HG02938 (cell line): ENCODE data around the gene RGS11.
"Not testable (repeated sequence)": the region's sequence is repeated elsewhere in the genome, so short reads cannot be mapped to it uniquely, and the experiment has no call there.

ENCODE experiments used
- ATAC-seq: cut with Tn5 transposase; IDR thresholded peaks from one replicate; pipeline ENCODE4 v1.9.1; 2021; ENCODE audit warnings: mild to moderate bottlenecking, moderate library complexity; ENCODE audit not compliant: unreplicated experiment

The RGS11 gene

DNA sequence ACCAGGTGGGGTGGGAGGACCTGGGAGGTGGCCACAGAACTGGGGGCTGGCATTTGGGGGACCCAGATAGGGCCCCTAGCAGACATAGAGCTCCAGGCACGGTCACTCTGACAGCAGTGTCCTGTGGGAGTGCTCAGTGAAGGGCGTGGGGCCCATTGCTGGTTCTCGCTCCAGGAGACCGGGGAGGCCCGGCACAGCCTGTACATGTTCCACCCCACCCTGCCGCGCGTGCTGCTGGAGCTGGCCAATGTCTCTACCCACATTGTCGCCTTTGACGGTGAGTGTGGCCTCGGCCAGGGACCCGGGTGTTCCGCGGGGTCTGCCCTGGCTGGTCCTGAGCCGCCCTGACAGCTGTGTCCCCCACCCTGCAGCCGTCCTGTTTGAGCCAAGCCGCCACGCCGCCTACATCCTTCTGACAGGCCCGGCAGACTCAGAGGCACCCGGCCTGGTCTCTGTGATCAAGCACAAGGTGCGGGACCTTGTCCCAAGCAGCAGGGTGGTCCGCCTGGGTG lies 11.2 kb downstream of the RGS11 start:
- ATAC-seq, result no peak

DNA sequence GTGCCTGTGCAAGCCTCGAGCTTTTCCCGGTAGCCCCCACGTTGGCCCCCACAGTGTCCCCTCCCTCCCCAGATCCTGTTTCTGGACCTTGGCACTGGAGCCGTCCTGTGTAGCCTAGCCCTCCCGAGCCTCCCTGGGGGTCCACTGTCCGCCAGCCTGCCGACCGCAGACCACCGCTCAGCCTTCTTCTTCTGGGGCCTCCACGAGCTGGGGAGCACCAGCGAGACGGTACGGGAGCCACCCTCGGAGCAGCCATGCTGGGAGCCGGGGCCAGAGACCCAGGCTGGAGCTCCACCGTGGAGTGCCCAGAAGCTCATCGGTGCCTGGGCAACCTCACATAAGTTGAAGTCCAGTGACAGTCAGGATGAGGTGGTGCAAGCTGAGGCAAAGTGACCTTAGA lies 11.8 kb downstream of the RGS11 start:
- no peak for ATAC-seq

DNA sequence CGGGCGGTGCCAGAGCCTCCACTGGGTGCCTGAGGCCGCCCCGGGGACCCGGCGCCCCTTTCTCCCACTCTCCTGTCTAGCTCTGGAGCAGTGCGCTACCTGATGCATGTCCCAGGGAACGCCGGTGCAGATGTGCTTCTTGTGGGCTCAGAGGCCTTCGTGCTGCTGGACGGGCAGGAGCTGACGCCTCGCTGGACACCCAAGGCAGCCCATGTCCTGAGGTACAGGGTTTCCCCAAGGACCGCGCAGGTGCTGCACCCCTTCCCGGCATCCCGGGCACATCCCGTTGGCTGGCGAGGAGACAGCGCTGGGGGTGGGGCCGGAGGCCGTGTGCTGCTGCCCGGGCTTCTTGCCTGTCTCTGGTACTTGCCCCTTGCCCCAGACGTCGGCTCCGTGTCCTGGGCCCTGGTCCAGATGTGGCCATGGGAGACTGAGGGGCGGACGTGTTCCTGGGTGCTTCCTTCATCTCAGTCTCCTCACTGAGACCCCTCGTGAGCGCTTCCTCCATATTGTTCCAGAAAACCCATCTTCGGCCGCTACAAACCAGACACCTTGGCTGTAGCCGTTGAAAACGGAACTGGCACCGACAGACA lies 12.5 kb downstream of the RGS11 start:
- no peak for ATAC-seq

DNA sequence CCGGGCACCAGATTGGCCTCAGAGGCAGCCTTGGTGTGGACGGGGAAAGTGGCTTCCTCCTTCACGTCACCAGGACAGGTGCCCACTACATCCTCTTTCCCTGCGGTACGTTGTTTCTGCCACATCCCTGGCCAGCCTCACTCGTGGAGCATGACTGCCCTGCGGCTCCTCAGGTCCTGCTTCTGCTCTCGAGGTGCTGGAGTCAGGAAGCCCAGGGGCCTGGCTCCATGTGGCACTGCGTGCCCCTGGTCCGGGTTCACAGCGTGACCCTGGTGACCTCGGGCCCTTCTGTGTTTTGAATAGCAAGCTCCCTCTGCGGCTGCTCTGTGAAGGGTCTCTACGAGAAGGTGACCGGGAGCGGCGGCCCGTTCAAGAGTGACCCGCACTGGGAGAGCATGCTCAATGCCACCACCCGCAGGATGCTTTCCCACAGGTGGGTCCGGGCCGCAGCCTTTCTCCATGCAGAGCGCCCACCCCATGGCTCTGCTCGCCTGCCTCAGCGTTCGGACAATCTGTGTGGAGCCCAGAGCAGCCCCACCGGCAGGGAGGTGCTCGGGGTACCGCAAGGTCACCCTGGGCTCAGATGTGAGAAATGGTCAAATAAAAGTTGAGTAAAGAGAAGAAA lies 13.5 kb downstream of the RGS11 start:
- ATAC-seq, result no peak

GRCh38 chr16:261031-261691 lies 14.6 kb downstream of the RGS11 start:
- ATAC-seq, result no peak

GRCh38 chr16:260326-260725 lies 15.4 kb downstream of the RGS11 start:
- ATAC-seq, result no peak

GRCh38 chr16:259814-260253 lies 15.9 kb downstream of the RGS11 start:
- ATAC-seq, result no peak

GRCh38 chr16:259226-259625 lies 16.5 kb downstream of the RGS11 start:
- no peak for ATAC-seq

DNA sequence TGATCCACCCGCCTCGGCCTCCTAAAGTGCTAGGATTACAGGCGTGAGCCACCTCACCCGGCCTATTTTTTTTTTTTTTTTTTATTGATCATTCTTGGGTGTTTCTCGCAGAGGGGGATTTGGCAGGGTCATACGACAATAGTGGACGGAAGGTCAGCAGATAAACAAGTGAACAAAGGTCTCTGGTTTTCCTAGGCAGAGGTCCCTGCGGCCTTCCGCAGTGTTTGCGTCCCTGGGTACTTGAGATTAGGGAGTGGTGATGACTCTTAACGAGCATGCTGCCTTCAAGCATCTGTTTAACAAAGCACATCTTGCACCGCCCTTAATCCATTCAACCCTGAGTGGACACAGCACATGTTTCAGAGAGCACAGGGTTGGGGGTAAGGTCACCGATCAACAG lies 17.7 kb downstream of the RGS11 start:
- ATAC-seq, result not testable (repeated sequence)

GRCh38 chr16:255183-255582 lies 20.6 kb downstream of the RGS11 start:
- no peak for ATAC-seq

DNA sequence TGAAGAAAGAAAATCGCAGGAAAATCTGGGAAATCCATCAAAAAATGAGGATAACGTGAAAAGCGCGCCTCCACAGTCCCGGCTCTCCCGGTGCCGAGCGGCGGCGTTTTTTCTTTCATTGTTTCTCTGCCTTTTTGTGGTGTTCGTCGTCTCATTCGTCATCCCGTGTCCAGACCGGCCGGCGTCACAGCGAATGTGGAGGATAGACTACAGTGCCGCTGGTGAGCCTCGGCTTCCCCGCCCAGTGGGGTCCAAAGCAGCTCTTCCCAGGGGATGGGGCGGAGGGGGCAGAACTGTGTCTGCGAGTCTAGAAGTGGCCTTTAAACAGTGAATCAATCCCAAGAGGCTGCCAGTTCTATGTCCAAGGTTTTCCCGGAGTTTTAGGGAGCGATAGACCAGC lies 21.3 kb downstream of the RGS11 start:
- ATAC-seq, result no peak

DNA sequence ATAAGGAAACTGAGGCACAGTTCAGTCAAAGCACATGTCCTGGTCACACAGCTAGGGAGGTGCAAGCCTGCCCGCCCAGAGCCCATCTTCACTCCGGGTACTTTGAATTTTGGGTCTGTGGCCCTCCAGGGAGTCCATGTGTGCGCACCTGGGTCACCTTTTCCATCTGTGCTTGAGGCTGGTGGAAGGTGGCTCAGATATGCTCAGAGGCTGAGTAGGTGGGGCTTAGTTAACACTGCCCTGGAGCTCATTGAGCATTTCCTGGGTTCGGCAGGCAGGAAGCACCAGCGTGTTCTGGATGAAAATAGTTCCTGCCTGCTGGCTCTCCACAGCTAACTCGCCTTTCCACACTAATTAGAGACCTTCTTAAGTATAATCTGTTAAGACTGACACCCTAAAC lies 21.9 kb downstream of the RGS11 start:
- no peak for ATAC-seq

GRCh38 chr16:252366-253337 lies 23.1 kb downstream of the RGS11 start:
- ATAC-seq, result no peak

DNA sequence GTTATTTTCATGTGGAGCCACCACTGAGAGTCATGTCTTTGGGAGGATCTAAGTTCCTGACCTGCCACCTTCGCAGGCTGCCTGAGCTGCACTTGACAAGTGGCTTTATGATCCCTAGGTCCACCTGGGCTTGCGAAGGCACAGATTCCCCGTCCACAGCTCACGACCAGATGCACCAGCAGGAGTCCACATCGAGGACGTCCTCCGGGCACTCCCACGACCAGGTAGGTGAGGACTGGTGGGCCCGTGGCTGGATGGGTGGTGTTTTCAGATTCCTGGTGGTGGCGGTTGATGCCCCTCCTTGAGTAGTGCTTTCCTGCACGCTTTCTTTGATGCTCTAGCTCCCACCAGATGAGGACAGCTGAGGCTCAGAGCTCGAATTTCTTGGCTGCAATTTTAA lies 26.3 kb downstream of the RGS11 start:
- no peak for ATAC-seq

- no peak for ATAC-seq
Observed at GRCh38 chr16:247027-247426, 28.7 kb downstream of the RGS11 start.

GRCh38 chr16:245105-245504 lies 30.6 kb downstream of the RGS11 start:
- ATAC-seq, result no peak

DNA sequence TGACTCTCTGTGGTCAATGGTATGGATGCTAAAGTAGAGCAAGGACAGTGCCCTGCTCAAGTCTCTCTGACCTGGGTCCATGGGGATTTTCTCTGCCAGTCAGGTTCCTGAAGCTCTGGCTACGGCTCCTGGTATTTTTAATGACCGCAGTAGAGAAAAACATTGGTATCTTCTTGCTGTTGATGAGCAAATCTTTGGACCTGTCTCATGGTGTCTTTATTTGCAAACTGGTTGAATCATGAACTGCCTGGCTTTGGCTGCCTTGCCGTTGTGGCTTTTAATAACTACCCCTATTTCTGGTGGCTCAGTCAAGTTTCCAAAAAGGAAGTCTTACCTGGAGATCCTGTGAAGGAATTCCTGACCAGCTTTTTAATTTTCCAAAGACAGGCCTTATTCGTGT lies 32.4 kb downstream of the RGS11 start:
- no peak for ATAC-seq

DNA sequence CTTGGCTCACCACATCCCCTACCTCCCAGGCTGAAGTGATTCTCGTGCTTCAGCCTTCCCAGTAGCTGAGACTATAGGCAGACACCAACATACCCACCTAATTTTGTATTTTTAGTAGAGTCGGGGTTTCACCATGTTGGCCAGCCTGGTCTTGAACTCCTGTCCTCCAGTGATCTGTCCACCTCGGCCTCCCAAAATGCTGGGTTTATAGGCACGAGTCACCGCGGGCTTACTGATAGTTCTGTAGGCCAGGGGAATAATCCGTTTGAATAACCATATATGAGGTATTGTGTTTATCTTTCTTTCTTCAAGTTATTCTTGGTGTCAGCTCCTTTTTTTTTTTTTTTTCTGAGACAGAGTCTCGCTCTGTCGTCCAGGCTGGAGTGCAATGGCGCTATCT lies 33.5 kb downstream of the RGS11 start:
- ATAC-seq, result no peak

DNA sequence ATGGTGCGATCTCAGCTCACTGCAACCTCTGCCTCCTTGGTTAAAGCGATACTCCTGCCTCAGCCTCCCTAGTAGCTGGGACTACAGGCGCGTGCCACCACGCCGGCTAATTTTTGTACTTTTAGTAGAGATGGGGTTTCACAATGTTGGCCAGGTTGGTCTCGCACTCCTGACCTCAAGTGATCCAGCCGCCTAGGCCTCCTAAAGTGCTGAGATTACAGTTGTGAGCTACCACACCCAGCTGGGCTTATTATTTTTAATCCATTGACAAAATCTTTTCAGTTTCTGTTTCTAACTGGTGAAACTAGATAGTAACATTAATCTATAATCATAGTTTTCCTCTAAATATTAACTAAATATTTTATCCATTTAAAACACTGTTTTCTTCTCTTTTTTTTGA lies 35.2 kb downstream of the RGS11 start:
- no peak for ATAC-seq

GRCh38 chr16:239948-240277 lies 35.8 kb downstream of the RGS11 start:
- ATAC-seq, result no peak
